CD4-positive, alpha-beta T cell treated with Interleukin-10 for 1 hour (primary cell): Measurements from ENCODE around the gene YY1.
A peak's percentile ranks its signal among the peaks of the same experiment; 100 is the strongest.
"Not testable (repeated sequence)": the region's sequence is repeated elsewhere in the genome, so short reads cannot be mapped to it uniquely, and the experiment has no call there.

Experiments used
- DNase-seq: peaks from one replicate; pipeline ENCODE4 v3.0.0-alpha.2; 2020

The YY1 gene

GRCh38 chr14:100246809-100247428, 8.0 kb downstream of the YY1 start:
- peak; percentile 65 for DNase-seq

- DNase-seq, result no peak
These were observed 12.0 kb downstream of the YY1 start for GRCh38 chr14:100250732-100251465.

GRCh38 chr14:100252684-100253083, 13.7 kb downstream of the YY1 start:
- DNase-seq, result no peak

GRCh38 chr14:100256339-100256895, 17.5 kb downstream of the YY1 start:
- no peak for DNase-seq

DNA sequence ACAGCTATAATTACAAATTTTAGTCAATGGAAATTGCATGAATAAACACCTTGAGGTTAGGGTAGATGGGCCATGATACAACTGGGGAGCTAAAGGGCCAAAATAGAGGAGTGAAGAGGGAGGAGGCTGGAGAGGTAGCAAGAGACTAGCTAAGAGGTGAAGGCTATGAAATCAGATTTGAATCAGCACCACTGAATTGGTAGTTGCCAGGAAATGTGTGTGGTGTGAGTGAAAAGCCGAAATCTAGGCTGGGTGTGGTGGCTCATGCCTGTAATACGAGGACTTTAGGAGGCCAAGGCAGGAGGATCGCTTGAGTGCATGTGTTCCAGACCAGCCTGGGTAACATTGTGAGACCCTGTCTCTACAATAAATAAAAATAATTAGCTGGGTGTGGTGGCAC, 22.7 kb downstream of the YY1 start:
- DNase-seq, result peak; percentile 27

DNA sequence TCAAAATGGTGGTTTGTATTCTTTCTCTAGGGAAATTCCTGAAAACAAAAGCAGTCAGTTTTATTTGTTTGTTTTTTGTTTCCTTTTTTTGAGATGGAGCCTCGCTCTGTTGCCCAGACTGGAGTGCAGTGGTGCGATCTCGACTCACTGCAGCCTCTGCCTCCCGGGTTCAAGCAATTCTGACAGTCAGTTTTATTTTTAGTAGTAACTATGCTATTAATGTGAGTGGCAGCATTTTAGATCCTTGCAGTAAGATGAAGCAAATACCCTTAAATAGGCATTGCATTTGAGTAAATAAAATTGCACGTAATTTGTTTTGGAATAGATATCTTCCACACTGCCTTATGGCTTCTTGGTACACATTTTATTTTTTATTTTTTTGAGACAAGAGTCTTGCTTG, 23.6 kb downstream of the YY1 start:
- DNase-seq, result no peak

GRCh38 chr14:100263141-100263540, 24.2 kb downstream of the YY1 start:
- no peak for DNase-seq

DNA sequence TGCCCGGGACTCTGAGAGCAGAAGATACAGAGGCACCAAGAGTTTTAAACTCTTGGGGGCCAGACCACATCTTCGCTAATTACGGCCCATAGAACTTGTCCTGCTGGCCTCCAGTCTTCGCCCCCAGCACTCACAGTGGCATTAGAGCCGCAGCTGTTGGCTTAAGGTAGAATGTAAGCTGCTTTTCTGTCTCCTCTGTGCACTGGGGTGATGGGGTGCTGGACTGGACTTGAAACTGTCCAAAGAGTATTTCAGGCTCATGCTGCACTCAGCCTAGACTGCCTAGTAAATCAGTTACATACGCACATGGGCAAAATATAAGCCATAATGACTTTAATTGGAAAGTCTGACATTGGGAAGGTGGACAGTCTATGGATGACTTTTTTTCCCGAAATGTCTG, 29.0 kb downstream of the YY1 start:
- DNase-seq, result no peak

- DNase-seq, result no peak
These were observed 29.8 kb downstream of the YY1 start for GRCh38 chr14:100268591-100269207.

DNA sequence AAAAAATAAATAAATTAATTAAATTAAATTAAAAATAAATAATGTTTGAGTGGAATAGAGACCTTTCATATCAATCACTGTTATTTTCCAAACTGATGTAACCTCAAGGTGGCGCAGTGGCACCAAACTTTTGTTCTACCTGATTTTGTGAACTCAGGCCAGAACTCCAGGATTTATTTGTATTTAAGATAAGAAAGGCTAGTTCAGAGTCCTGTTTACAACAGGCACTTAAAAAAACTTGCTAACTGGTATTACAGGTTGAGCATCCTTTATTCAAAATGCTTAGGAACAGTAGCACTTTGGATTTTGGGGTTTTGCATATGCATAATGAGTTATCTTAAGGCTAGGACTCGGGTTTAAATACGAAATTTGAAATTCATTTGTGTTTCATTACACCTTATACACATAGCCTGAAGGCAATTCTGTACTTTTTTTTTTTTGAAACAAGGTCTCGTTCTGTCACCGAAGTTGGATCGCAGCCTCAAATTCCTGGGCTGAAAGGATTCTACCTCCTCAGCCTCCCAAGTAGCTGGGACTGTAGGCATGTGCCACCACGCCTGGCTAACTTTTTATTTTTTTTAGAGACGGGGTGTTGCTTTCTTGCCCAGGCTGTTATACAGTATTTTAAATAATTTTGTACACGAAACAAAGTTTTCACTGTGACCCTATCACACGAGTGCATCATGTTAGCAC, 32.4 kb downstream of the YY1 start:
- DNase-seq, result peak; percentile 48

DNA sequence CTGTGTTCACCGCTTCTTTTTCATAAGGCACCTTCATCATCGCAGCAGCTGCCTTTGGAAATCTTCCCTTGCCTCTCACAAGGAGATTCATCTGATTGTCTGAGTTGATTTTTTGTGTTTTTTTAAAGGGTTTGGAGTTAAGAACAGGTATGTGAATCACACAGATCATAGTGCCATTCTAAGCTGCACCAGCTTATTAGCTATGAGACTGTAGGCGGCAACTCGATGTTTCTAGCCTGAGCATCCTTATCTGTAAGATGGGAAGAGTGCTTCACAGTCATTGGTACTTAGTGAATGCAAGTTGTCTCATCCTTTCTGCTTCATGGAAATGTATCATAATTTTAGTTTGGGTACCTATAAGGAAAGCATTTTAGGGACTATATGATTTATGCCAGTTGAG, 35.3 kb downstream of the YY1 start:
- no peak for DNase-seq

- DNase-seq, result no peak
These were observed 36.3 kb downstream of the YY1 start for GRCh38 chr14:100275214-100275613.

- peak; percentile 20 for DNase-seq
These were observed 39.8 kb downstream of the YY1 start for GRCh38 chr14:100278702-100279101.

- DNase-seq, result no peak
These were observed 40.2 kb downstream of the YY1 start for GRCh38 chr14:100279133-100279532.

DNA sequence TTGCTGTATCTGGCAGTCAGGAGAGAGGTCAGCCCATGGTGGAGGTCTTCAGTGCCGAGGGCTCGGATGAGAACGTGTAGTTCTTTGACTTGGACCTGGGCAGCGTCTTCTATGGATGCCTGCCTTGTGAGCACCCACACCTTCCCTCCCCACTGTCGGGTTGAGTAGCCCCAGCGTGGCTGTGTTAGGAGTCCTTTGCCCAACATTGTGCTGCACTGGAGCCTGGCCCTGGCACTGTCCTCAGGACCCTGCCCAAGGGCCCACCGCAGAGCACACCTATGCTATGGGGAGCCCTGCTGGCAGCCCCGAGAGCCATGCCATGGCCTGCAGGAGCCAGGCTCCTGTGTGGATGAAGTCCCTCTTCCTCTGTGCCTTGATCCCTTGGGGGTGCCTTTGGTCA, 40.6 kb downstream of the YY1 start:
- DNase-seq, result no peak

DNA sequence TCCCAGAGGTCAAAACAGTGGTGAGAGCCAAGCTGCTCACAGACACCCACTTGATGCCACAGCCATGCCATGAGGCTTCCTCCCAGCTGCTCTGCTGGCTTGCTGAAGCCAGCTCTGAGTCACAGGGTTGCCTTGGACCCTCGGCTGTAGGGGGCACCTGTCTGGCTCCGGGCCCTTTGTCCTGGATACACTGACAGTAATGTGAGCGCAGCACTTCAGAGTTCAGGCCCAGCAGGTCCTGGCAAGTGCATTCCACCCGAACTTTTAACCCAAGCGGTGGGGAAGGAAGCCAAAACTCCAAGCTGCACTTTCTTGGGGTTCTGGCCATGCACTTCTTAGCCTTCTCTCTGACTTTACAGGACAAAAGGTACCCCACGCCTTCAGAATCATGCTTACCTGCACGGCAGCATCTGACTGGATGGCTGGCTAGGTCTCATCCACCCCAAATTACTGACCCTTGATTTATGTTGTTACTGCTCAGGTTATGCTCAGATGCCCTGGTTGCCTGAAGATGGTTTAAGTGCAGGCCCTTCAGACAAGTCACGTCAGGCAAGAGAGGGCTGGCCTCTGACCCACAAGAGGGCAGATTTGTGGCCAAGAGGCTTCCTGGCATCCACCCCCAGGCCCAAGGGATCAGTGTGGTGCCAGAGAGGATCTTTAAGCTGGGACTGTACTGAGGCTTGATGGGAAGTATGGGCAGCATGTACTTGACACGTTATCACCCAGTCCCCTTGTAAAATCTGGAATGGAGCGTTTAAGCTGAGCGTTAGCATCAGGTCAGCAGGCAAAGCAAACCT, 42.5 kb downstream of the YY1 start:
- no peak for DNase-seq

DNA sequence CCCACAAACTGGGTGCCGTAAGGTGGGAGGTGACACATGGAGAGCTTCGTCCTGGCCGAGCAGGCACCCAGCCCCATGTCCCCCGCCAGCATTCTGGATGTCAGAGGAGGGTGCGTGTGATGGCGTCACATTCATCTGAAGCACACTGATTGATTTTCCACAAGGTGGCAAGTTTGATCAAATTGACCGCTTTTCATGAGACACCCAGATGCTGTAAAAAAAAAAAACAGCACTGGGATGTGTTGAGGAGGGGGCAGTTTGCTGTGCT, 43.1 kb downstream of the YY1 start:
- DNase-seq, result no peak

DNA sequence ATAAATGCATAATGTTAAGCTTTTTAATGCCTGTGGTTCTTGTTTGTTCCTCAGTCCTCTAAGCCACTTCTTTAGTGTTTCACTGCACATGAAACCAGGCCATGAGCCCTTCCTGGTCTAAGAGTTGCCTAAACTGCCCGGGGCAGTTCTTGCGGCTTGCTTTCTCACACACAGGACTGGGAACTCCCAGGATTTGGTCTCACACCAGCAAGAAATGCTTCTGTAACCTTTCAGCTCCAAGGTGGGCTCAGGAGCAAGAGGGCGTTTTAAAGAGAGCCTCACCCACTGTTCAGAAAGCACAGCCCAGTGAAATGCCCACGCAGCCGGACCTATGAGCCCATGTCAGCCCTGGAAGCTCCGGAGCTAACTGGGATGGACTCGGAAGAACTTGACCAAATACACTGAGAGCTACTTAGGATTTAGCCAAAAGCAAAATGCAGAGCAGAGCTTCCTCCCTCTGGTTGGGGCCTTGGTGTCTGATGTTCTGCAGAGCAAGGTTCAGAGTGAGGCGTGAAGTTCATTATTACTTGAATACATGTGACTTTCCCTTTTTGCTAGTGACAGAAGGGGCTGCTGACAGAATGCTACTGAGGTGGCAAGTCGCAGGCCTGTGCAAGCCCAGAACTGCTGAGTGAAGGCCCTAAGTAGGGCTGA, 43.9 kb downstream of the YY1 start:
- DNase-seq, result no peak

GRCh38 chr14:100283436-100283835, 44.5 kb downstream of the YY1 start:
- DNase-seq, result not testable (repeated sequence)

- DNase-seq, result no peak
These were observed 45.3 kb downstream of the YY1 start for GRCh38 chr14:100283984-100284881.
